HG02642 (cell line): ENCODE data around the gene UBXN1.

Experiments
- ATAC-seq: cut with Tn5 transposase; IDR thresholded peaks from one replicate; pipeline ENCODE4 v1.9.1; 2021; ENCODE audit warnings: mild to moderate bottlenecking; ENCODE audit not compliant: unreplicated experiment, poor library complexity

UBXN1 gene, protein sequence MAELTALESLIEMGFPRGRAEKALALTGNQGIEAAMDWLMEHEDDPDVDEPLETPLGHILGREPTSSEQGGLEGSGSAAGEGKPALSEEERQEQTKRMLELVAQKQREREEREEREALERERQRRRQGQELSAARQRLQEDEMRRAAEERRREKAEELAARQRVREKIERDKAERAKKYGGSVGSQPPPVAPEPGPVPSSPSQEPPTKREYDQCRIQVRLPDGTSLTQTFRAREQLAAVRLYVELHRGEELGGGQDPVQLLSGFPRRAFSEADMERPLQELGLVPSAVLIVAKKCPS

DNA sequence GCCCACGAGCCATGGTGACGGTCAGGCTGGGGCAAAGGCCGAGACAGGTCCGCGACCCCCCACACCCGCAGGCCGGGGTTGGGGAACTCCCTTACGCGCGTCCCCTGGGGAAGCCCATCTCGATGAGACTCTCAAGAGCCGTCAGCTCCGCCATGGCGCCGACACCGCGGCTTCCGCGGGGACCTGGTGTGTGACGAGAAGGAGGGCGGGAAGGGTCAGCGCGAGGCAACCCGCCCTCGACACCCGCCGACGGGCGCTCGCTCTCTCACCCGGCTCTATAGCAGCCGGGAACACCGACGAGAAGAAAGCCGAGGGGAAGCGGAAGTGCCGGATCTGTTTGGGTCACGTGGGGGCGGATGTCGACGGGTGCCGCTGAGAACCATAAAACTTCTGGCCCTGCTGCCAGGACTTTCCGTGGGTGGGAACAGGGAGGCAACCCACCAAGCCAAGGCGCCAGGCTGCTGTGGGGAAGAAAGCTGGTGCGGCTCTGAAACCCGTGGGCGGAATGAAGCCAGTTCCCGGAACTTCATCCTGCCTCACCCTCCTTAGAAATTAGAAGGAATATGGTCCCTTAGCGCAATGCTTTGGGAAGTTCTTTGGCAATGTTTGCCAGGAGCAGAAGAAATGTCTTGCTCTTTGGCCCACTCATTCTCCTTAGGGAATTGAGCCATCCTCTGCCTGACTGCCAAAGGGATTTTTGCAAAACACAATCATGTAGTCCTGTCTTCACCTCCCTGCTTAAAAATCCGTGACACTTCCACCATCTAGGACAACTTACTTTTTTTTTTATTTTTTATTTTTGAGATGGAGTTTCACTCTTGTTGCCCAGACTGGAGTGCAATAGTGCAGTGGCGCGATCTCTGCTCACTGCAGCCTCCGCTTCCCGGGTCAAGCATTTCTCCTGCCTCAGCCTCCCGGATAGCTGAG is at the start of gene UBXN1:
UBXN1 (minus strand) TSS at position 304 of the 927 bp plus-strand sequence; CDS start at position 154, 150 bp downstream.
- ATAC-seq, result peak; percentile 60

DNA sequence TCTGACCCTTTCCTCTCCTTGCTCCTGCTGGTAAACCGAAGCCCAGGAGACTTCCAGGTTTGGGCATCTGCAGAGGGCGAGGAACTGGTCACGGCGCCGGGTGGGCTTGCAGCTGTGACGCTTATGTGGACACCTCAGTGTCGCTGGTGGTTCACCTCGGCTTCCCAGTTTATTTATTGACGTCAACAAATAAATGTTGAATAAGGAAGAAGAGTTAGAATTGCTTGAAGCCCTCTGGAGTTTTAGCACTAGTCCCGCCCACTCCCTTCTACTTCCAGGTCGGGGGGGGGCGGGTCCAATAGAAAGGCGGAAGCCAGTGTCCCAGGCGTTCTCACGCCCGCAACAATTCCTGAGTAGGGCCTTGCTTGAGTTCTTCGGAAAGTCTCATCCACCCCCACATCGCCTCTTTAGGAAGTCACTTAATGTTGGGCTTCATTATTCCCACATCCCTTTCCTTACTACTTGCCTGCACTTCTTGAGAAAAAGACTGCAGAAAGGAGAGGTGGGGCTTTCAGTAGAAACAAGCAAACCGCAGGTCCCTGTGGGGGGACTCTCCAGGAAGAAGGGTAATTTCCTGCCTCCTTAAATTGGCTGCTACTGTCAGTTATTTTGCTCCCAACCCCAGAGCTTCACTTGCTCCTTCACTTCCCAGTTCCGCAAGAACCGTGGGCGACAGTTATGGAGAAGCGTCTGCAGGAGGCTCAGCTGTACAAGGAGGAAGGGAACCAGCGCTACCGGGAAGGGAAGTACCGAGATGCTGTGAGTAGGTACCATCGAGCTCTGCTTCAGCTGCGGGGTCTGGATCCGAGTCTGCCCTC is 49.5 kb upstream of the UBXN1 start, which contains the start of gene TTC9C:
TTC9C (plus strand) TSS at position 316 of the 818 bp plus-strand sequence; CDS start at position 679, 363 bp downstream.
- ATAC-seq, result peak; percentile 31

DNA sequence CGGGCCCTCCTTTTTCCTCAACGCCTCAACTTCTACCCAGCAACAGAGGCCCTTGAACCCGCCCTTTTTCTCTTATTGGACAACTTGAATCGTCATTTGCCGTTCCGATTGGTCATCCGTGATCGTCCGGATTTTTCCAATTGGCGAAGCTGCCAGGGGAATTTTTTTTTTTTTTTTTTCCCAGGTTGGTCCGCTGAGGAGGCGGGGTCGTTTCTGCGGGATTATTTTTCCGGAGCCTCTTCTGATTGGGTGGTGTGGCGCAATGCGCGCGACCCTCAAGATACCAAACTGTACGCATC is 48.9 kb upstream of the UBXN1 start:
- peak; percentile 58 for ATAC-seq

DNA sequence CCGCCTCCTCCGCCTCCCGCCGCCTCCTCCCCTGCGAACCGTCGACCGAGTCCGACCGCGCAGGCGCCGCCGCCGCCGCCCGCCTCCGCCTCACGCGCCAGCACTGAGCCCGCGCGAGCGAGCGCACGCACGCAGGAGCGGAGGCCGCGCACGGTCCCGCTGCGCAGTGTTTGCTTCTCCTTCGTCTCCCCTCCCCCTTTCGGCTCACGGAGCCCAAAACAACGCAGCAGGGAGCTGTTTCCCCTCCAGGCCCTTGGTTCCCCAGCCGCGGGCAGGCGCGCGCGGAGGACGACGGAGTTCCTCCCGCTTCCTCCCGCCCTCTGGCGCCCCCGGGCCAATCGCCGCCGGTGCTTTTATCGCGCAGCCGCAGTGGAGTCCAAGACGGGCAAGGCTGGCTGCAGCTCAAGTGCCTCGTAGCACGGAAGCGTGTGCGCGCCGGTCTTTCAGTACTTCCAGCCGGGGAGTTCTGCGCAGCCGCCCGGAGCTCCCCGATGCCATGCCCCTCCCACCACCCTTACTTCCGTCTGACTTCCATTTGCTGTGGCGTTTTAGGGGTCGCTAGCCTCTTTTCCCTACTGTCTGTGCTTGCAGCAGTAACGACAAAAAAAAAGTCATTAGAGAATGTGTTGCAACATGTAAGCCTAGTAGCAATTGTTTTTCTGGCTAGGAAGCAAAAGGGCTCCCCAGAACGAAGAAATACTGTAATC is 48.4 kb upstream of the UBXN1 start, which contains the start of gene HNRNPUL2:
HNRNPUL2 (minus strand) TSS at position 293 of the 707 bp plus-strand sequence. CDS start 301 bp downstream, outside the sequence.
- peak; percentile 72 for ATAC-seq

DNA sequence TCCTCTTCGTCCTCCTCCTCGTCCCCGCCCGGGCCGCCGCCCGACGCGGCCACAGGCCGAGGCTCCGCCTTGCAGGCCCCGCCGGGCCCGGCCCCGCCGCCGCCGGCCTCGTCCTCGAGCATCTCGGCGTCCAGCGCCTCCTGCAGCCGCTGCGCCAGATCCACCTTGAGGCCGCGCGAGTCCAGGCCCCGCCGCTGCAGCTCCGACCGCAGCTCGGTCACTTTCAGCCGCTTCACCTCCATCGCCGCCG is 48.0 kb upstream of the UBXN1 start:
- no peak for ATAC-seq

DNA sequence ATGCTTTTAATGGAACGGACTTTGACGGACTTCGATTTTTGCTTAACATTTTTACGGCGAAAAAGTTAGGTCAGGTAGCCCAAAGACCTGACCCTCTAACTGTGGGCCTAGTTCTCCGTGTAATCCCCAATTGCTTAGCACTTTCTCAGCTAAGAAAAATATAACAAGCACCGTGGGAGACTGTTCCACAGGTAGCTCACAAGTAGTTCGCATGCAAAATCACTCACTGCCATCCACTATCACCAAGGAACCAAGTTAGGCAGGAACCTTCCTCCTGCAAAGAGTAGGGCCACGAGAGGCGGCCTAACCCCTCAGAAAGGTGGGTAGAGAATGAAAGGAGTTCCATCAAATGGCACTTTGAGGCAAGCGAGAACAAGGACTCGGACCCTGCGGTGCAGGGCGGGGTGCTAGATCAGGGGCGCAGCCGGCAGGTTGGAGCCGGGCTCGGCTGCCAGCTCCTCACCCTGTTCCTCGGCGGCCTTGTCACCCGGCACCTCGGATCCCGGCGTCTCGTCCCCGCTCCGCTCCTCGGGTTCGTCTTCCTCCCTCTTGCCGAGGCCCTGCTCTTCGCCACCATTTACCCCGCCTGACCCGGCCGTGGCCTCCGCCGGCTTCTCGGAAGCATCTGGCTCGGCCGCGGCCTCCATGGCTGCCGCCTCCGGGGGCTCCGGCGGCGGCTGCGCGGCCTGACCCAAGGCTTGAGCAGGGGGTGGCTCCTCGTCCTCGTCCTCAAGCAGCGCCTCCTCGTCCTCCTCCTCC is 47.5 kb upstream of the UBXN1 start:
- ATAC-seq, result no peak

DNA sequence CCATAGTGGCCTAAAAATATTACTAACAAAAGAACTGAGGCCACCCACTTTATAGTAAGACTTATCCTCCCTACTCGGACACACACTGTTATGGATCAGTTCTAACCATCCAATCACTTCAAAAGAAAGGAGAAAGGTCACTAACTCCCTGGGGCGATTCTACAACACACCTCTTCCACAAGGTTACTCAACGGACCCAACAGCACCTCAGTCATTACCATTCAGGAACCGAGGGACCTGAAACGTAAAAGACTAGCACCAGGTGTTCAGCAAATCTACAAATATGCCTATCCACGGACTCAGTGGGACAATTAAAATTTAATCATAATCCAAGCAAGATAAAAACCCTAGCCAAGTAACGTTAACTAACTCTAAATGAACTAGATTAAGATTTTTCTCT is 46.8 kb upstream of the UBXN1 start:
- ATAC-seq, result no peak

DNA sequence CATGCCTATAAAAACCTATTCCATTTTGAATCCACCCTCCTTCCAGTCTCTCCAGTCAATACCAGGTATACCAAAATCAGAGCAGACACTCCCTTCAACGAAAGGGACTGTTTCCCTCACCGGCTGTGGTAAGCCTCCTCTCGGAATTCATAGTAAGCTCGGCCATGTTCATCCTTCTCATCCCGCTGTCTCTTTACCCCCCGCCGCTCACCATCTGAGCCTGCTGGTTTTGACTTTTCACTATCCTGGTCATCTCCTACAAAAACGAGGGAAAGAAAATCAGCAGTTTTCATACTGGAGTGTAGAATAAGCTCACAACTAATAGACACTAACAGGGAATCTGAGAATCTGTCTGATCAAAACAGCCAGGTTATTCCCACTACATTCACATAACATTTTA is 45.3 kb upstream of the UBXN1 start:
- ATAC-seq, result no peak

DNA sequence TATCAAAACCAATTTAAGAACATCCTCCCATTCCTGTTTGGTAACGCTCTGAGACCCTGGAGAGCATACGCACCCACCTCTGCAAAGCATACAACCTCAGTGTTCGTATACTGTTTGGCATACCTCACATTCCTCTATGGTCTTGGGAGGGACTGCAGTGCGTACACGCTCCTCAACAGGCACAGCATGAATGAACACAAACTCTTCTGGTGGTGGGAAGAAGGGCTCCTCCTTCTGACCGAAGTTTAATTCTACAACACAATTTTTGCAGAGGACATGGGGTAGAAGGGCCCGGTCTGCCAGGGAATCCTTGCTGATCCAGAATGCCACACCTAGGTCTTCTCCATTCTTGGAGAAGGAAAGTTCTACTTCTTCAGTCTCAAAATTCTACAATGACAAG is 43.1 kb upstream of the UBXN1 start:
- no peak for ATAC-seq

DNA sequence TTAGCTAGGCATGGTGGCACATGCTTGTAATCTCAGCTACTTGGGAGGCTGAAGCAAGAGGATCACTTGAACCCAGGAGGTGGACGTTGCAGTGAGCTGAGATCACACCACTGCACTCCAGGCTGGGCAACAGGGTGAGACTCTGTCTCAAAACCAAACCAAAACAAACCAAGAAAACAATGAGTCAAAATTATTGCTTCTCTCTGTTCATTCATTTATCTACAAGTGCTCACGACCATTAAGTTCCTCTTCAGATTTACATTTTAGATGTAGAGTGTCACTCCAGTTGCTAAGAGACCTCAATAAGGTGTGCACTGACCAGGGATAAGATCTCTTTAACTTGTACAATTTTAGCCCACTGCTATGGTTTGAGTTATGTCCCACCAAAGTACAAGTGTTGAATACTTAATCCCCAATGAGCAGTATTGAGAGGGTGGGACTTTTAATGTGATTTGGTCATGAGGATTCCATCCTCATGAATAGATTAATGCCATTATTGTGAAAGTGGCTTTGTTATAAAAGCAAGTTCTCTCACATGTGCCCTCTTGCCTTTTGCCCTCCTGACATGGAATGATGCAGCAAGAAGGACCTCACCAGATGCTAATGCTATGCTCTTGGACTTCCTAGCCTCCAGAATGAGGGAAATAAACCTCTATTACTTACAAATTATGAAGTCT is 40.6 kb upstream of the UBXN1 start:
- no peak for ATAC-seq

DNA sequence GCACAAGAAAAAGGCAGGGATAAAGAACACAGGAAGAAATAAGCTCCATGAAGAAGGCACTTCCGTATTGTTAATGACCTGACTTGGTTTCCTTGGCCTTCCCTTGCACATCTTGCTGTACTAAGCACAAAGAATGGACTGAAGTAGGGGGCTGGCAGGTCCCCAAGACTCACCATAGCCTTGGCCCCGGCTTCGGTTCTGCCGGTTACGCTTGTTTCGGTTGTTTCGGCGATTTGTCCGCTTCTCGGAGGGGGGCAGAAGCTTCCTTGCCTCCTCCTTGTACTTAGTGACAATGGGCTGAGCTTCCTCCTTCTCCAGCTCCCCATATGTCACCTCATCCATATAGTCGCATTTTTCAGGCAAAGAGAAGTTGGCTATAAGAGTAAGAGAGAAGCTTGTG is 37.9 kb upstream of the UBXN1 start:
- ATAC-seq, result no peak

DNA sequence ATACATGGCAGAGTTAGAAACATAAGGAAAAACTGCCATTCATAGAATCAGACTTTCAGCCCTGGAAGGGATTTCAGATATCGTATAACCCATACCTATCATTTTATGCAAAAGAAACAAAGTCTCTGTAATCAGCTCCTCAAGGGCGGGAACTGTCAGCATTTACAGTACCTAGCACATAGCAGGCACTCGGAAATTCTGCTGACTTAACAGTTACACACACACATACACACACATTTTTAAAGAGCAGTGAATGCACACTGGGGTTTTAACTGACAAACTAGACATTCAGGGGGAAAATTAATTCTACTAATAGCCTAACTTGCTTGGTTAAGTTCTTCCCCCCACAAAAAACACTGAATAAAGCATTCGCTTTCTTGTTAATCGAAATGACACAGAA is 37.3 kb upstream of the UBXN1 start:
- no peak for ATAC-seq

DNA sequence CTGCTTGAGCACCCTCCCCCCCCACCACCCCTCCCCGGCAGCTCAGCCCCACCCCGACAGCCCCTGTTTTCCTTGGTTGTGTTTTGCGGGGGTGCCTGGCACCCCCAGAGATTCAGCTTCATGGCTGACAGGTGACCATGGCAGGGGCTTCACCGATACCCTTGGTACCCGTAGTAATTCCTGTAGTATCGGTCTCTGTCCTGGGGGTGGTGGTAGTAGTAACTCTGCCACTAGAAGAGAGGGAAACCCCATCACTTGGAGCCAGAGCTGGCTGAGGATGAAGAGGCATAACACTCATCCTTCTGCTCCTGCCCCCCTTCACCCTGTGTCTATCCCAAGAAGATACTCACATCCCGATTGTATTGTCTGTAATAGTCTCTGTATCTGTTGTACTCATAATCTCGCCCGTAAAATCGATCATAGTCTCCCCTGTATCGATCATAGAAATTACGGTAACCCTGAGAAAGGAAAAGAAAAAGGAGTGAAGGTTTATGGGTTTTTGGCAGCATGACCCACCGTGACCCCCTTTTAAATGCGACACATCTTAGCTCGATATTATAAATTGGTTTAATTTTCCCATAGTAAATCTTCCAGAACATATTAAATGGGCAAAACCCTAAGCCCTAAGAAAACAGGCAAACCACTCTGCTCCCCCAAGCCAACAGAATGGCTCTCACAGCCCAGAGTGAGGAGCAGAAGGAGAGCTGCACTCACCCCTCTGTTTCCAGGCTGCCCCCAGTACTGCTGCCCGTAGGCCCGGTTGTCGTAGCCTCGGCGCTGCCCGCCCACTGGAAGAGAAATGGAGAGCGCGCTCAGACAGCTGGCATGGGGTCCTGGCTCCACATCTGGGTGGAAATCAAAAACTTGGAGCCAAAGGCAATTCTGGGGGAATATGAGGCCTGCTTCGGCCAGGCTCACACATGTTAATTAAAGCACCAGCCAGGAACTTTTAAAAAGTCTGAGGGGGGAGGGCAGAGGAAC is 36.6 kb upstream of the UBXN1 start:
- ATAC-seq, result no peak

DNA sequence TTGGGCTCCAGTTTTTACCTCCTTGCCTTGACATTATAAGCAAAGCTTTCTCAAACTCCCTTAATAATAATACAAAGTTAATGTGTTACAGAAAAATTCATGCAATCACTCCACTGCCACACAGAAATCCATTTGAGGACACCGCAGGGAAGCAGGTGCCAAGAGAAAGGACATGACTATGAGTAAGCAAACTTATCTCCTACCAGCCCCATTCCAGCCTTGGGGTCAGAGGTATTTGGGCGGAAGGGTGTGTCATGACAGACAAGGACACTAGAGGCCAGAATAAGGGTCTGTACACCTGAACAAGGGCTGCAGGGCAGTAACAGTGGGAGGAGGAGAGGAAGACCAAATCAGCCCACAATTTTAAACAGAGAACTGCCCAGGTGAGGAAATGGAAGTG is 34.5 kb upstream of the UBXN1 start:
- no peak for ATAC-seq

DNA sequence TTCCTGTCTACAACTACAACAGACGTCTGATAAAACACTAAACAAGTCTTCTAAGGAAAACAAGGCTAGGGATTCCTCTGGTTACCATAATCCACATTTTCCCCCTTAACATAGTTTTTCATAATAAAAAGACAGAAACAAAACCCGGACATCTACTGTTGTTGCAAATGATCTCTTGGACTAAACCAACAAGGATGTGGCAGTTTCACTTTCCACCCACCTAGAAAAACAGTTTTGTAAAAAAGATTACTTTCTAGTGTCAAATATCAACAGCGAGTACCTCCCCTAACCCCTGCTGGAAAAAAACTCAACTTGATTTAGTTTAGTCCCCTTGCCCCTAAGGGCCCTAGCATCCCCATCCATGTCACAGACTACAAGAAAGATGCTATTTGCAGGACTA is 34.0 kb upstream of the UBXN1 start:
- ATAC-seq, result no peak

DNA sequence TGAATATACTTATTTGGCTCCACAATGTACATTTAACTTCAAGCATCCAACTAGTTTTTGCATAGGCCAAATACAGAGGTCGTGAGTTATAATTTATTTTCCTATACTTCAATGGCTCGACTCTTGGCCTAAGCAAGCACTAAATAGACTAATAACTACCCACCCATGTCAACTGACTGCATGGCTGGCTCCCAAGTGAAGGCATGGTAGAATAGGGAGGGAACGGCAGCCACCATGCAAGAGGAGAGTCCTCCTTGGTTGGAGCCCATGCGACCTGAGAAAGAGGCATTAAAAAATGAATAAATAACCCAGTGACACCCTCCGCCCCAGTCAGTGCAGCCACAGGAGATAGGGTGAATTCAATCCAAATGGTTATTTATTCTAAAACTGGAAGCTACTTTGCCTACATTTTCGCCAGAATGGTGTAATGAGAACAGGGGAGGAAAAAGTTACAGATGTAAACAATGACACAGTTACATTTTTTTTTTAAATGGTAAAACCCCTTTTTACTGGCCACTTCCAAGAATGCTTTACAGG is 33.5 kb upstream of the UBXN1 start:
- ATAC-seq, result no peak

DNA sequence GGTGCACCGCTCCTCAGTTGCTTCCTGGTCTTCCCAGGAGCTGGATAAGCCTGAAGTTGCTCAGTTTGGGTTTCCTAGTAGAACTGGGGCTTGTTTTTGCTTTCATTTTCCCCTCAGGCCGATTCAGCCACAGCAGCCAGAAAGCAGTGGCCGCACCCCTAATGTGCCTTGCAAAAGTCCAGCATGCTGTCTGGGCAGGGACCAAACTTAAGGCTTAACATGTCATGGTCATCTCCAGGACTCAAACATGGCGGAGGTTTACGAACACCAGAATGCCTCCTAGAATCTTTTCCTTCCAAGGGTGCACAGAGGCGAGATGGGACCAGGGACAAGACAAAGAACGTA is 31.1 kb upstream of the UBXN1 start:
- peak; percentile 2 for ATAC-seq
